Stromal cell of bone marrow (primary cell): ENCODE data around the gene MEF2C.
A peak's percentile ranks its signal among the peaks of the same experiment; 100 is the strongest.
"Not testable (repeated sequence)": the region's sequence is repeated elsewhere in the genome, so short reads cannot be mapped to it uniquely, and the experiment has no call there.

ENCODE experiments used
- DNase-seq: peaks from one replicate; pipeline ENCODE4 v3.0.0-alpha.2; 2012; ENCODE audit warnings: low read depth

Gene MEF2C

GRCh38 chr5:88799938-88800535 is 82.9 kb downstream of the MEF2C start:
- DNase-seq = no peak

DNA sequence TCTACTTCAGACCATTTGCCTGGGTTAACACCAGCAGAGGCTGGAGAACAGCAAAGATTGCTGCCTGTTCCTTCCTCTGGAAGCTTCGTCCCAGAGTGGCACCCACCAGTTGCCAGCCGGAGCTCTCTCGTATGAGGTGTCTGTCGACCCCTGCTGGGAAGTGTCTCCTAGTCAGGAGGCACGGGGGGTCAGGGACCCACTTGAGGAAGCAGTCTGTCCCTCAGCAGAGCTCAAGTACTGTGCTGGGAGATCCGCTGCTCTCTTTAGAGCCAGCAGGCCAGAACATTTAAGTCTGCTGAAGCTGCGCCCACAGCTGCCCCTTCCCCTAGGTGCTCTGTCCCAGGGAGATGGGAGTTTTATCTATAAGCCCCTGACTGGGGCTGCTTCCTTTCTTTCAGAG is 84.1 kb downstream of the MEF2C start:
- not testable (repeated sequence) for DNase-seq

DNA sequence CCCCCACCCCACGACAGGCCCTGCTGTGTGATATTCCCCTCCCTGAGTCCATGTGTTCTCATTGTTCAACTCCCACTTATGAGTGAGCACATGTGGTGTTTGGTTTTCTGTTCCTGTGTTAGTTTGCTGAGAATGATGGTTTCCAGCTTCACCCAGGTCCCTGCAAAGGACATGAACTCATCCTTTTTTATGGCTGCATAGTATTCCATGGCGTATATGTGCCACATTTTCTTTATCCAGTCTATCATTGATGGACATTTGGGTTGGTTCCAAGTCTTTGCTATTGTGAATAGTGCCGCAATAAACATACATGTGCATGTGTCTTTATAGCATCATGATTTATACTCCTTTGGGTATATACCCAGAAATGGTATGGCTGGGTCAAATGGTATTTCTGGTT is 89.2 kb downstream of the MEF2C start:
- not testable (repeated sequence) for DNase-seq

DNA sequence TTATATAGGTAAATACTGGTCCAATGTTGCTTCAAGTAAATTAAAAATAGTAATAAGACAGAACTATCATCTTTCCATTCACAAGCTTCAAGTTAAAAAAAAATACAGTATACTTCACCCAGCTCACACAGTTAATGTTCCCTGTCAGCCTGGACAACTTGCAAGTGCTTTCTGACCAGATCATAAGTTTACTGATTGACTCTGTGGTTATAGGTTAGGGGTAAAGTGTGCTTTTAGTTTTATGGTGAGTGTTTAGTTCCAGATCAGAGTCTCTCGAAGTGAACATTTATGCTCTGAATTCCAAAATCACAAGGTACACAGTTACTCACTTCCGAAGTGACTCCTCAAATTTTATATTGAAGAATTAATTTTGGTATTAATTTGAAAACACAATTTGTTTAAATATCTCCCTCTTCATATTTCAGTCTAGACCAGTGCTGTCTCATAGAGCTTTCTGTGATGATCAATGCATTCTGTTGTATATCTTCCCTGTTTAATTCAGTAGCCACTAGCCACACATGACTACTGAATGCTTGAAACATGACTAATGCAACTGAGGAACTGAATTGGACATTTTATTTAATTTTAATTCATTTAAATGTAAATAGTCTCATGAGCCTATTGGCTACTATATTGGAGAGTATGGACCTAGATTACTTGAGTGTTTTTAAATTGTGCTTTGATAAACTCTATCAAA is 90.7 kb downstream of the MEF2C start:
- no peak for DNase-seq

DNA sequence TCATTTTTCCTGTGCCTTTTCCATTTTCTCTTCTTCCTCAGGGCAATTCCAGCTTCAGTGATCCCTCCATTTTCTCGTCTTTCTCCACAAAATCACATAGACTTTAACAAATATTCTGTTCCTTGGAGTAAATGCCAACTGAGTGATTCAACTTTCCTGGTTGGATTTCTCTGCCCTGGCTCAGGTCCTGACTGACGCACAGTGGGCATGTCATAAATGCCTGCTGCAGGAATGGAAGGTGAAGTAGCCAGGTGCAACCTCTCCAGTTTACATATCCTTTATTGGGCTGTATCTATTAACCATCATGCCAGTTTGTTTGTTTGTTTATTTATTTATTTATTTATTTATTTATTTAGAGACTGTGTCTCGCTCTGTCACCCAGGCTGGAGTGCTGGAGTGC is 95.1 kb downstream of the MEF2C start:
- DNase-seq = no peak

DNA sequence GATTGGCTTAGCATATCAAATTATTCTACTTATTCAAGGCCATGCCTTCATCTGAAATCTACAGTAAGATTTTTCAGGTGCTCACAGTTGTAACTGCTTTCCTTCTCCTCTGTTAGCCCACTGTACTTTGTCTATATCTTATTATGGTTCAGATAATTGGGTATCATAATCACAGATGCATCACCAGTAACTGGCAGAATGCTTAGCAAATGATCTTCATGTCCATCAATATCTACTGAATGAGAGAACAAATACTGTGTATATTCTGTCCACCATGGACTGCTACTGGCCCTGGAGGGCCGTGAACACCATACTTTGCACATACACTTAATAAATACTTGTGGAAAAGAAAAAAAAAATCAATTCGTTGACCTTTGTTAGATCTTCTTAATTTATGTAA is 96.2 kb downstream of the MEF2C start:
- DNase-seq = no peak

DNA sequence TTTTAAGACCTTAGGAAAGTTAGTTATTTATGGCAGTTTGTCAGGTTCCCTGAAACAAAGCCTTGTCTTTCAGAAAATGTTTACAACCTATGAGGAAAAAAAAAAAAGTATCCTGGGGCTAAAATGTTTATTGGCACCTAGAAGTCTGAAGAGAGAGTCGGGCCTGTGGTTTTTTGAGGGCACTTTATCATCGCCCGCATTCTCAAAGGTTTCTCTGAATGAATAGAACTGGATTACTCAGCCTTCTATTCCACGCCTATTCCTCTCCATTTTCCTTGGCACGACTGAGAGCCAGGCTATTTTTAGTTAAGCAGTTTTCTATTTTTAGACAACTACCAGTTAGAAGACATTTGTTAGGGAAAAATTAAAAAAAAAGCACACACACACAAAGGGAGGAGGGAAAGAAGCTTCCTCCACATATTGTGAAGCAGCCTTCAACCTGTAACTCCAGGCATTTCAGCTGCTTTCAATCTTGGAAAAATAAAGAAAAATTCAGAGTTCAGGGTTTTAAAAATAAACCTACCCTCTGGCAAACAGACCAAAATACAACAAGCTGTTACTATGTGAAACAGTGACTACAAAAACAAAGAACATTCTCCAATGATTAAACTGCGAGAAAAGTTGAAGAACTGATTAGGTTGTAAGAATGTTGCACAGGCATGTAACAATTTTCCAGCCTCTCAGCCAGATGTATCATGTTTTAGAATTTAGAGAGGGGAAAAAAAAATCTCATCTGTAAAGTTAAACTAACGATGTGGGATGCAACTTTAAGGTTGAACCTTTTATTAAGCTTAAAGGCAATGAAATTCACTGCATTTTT is 97.0 kb downstream of the MEF2C start:
- peak; percentile 94 for DNase-seq

DNA sequence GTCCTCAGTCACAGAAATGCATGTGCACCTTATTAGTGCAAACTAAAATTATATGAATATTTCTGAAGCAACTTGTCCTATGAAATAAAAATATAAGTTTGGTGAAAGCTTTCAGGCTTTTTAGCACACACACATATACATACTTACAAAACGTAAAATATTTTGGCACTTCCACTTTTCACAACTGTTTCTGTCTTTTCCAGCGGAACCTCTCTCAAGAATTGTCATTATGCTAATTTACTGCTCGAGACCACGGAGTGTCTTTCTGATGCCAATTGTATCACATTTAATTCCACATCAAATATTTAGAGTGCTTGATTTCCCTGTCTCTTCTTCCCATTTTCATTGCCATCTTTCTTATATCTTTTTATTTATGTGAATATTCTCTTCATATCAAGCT is 100.4 kb downstream of the MEF2C start:
- DNase-seq = no peak

DNA sequence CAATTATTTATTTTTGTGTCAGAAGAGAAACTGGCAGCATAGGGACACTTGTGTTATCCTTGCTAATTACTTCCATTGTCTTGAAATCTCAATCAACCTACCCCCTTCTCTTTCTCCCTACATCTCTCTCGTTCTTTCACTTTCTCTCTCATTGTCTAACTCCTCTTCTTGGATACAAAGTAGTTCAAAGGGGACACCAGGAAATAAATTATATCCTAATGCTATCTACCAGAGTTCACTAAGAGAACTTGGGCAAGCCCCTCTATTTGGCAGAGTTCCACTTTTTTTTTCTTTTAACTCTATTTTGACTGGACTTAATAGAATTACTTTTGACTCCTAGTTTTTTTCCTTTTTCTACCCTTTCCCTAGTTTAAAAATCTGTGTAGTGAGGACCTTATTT is 102.2 kb downstream of the MEF2C start:
- no peak for DNase-seq

- peak; percentile 20 for DNase-seq
These were observed 104.2 kb downstream of the MEF2C start for GRCh38 chr5:88778736-88779135.

DNA sequence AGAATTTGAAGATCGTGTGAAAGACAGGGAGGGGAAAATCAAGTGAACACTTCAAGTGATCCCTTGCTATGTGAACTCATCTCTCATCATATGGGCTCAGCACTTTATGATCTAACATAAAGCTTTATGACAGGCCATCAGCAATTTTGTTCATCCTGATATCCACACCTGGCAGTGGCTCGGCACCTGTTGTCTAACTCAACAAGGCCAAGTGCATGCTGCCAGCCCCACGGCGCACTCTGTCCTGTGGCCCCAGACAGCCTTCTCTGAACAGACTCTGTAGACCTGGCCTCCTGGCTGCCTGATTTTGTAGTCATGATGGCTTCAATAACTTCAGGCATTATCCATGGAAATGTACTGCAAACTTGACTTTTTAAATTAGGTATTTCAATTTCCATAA is 106.3 kb downstream of the MEF2C start:
- no peak for DNase-seq

GRCh38 chr5:88772831-88773230 is 110.2 kb downstream of the MEF2C start:
- no peak for DNase-seq

DNA sequence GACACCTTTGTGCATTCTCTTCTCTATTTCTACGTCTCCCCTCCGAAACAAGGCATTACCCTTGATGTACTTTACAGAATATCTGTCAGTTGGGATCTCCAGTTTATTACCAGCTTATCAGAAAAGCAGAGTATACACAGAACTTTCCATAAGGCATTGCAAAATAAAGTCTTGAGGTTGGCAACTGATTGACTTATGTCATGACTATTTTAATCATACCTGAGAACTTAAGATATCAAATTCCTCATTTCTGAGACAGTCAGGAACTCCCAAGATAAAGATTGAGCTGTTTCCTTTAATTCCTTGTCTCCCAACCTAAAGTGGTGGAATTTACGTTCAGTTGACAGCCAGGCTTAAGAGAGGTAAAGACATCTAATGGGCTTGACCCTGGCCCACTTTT is 110.9 kb downstream of the MEF2C start:
- DNase-seq = no peak

- DNase-seq = peak; percentile 8
These were observed 112.4 kb downstream of the MEF2C start for GRCh38 chr5:88770276-88771257.

DNA sequence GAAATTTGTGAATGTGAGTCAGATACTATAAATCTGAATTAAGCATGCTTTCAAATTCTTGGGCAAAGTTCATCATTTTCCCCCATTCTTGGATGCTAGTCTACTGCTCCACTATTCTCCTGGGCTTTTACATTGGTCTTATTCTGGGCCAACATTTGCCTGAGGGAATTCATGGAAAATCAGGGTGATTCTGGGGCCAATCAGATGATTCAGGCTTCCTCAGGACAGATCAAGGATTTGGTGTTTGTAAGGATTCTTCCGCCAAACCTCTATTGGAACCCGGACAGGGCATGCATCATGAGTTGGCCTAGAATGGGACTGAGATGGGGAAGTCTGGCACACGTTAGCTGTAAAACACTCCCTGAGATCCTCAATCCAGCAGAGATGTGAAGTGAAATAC is 113.8 kb downstream of the MEF2C start:
- peak; percentile 89 for DNase-seq

DNA sequence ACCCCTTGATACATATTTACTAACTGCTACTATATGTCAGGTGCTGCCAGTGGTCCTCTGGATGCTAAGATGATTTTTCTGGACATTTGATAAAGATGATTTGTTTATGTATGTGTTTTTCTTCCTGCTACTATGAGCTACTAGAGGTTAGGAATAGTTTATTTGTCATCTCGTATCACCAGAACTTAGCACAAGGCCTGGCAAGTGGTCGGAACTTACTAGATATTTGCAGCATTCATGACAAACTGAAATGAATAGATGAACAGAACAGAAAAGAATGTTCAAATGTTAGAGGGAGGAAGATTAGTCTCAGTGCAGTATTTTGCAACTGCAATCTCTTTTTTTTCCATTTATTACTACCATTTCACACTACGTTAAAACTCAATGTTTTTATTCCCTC is 114.6 kb downstream of the MEF2C start:
- no peak for DNase-seq

DNA sequence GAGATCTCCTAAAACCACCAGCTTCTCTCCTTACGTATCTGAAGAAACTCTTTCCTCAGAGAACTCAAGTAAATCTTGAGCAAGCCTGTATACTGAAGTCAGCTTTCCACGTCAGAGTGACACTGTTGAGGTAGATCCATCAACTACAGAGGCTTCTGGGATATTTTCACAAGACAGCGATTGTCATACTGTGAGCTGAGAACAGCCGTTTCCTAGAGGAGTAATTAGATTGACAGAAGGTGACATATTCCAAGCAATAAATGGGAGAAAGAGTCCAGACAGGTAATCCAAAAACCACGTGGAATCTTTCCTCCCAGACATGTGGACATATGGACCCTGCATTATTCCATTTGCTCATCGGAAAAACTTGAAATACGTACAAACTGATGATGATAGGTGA is 117.2 kb downstream of the MEF2C start:
- DNase-seq = no peak

DNA sequence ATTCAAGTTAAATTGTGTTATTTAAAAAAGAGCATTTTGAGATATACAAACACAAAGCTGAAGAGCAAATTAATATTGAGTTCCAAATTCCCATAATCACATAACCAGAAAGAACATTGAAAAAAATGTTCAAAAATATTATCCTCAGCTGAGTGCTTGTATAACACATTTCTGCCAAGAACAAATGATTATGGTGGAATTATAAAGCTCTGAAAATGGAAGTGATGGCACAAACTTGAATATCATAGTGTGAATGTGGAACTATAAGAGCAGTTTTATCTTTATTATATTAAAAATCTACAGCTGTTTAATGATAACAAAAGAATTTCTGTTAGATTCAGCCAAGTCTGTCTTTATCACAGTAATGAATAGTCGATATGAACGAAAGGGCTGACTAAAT is 117.8 kb downstream of the MEF2C start:
- no peak for DNase-seq

GRCh38 chr5:88761939-88762338 is 121.0 kb downstream of the MEF2C start:
- DNase-seq = no peak

DNA sequence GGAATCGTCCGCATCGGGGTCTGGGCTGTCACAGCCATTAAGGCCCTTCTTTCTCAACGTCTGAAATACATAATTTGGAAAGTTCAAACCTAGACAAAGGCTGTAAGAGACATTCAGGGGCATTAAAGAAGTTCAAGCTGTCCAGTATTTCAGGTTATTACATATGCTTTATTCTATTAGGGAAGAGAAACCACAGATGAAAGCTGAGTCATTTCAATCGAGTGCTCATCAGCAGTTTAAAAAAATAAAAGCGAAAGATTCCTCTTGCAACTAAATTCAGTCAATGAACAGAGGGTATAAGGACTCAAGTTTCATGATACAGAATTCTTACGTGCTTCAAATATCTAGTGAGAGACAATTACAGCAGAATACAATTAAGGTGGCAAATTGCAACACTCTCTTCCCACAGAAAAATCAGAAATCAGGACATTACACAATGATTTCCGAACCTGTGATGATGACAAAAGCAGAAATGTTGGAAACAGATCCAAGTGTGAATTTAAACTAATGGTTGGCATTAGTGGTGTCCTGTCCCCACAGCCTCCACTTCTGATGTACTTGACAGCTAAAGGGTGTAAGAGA is 121.6 kb downstream of the MEF2C start:
- no peak for DNase-seq

- no peak for DNase-seq
These were observed 122.5 kb downstream of the MEF2C start for GRCh38 chr5:88760527-88760926.

GRCh38 chr5:88758591-88758990 is 124.4 kb downstream of the MEF2C start:
- DNase-seq = no peak
